HG03097 (cell line): ENCODE measurements around the gene CPZ.
"Not testable (repeated sequence)": the region's sequence is repeated elsewhere in the genome, so short reads cannot be mapped to it uniquely, and the experiment has no call there.

Experiments
- ATAC-seq: cut with Tn5 transposase; IDR thresholded peaks from one replicate; pipeline ENCODE4 v1.9.1; 2021; ENCODE audit not compliant: unreplicated experiment, low FRiP score

Gene CPZ

GRCh38 chr4:8608714-8609391 is 16.3 kb downstream of the CPZ start:
- no peak for ATAC-seq

- no peak for ATAC-seq
These were observed 16.8 kb downstream of the CPZ start for GRCh38 chr4:8609406-8609805.

- ATAC-seq: no peak
These were observed 17.3 kb downstream of the CPZ start for GRCh38 chr4:8609824-8610350.

- ATAC-seq: no peak
These were observed 18.5 kb downstream of the CPZ start for GRCh38 chr4:8610858-8611616.

GRCh38 chr4:8612646-8613045 is 20.1 kb downstream of the CPZ start:
- no peak for ATAC-seq

GRCh38 chr4:8613421-8614364 is 21.1 kb downstream of the CPZ start:
- no peak for ATAC-seq

GRCh38 chr4:8614365-8615193 is 22.0 kb downstream of the CPZ start:
- ATAC-seq: no peak

GRCh38 chr4:8615366-8615765 is 22.8 kb downstream of the CPZ start:
- no peak for ATAC-seq

- ATAC-seq: no peak
These were observed 23.6 kb downstream of the CPZ start for GRCh38 chr4:8615921-8616787.

- no peak for ATAC-seq
These were observed 24.3 kb downstream of the CPZ start for GRCh38 chr4:8616831-8617230.

GRCh38 chr4:8617486-8618040 is 25.0 kb downstream of the CPZ start:
- ATAC-seq: no peak

GRCh38 chr4:8618421-8618820 is 25.9 kb downstream of the CPZ start:
- no peak for ATAC-seq

GRCh38 chr4:8618961-8619720 is 26.6 kb downstream of the CPZ start:
- no peak for ATAC-seq

GRCh38 chr4:8621135-8621534 is 28.6 kb downstream of the CPZ start:
- not testable (repeated sequence) for ATAC-seq

- not testable (repeated sequence) for ATAC-seq
These were observed 32.2 kb downstream of the CPZ start for GRCh38 chr4:8624601-8625272.

GRCh38 chr4:8630240-8630905 is 37.8 kb downstream of the CPZ start:
- ATAC-seq: not testable (repeated sequence)

- not testable (repeated sequence) for ATAC-seq
These were observed 39.3 kb downstream of the CPZ start for GRCh38 chr4:8631896-8632295.
